ENCODE results near the gene NETO2. TPM values are rescaled to one million over a fixed set of nuclear protein-coding genes. Genes with fewer than 3 reads are reported as not detected.

The NETO2 gene
- total and polyA plus RNA-seq, 2 of the 13 experiments (the other 11 are each of a cell fraction or from before 2014, with no cell fraction given), result 8.2 to 13.5 TPM

DNA sequence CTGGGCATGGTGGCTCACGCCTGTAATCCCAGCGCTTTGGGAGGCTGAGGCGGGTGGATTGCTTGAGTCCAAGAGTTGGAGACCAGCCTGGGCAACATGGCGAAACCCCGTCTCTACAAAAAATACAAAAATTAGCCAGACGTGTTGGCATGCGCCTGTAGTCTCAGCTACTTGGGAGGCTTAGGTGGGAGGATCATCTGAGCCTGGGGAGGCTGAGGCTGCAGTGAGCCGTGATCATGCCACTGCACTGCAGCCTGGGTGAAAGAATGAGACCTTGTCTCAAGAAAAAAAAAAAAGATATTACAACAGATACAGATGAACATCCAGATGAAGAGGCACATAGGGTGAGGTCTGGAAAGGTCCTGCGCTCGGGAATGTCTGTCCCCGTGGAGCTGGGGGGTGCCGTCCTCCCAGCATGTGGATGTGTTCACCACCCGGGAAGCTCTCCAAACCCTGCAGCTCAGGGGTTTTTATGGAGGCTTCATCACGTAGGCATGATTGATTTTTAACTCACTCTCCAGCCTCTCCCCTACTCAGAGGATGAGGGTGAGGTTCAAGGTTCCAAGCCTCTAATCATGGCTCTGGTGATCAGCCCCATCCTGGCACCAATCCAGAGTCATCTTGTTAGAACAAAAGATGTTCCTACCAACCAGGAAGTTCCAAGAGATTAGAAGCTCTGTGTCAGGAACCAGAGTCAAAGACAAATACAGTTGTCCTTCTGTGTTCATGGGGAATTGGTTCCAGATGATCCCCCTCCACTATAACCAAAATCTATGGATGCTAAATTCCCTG lies 85.3 kb downstream of the NETO2 start (continued):
- TF ChIP-seq ZBED4 (CRISPR knock-in tag; IDR thresholded peaks at IDR 0.05; ENCODE audit: borderline replicate concordance) (0 out of 2 replicates have a peak, but pooled peaks have one; percentile 46), RBM22 (optimal IDR thresholded peaks at IDR 0.05; ENCODE audit: low read length) (no peak), YEATS2 (CRISPR knock-in tag; IDR thresholded peaks at IDR 0.05; ENCODE audit: borderline replicate concordance) (peak; percentile 67; the same call in 1 of the 2 replicates), ZNF17 (CRISPR knock-in tag; IDR thresholded peaks at IDR 0.05) (no peak), AGO2 (optimal IDR thresholded peaks at IDR 0.05; ENCODE audit: low read depth, low read length) (no peak), ZNF549 (CRISPR knock-in tag; IDR thresholded peaks at IDR 0.05) (no peak), ZNF850 (CRISPR knock-in tag; conservative IDR thresholded peaks at IDR 0.05) (no peak), EEA1 (CRISPR knock-in tag; IDR thresholded peaks at IDR 0.05; ENCODE audit: borderline replicate concordance) (peak; percentile 43; the same call in 1 of the 2 replicates), HINFP (CRISPR knock-in tag; IDR thresholded peaks at IDR 0.05; ENCODE audit: low read depth) (no peak), ZNF383 (CRISPR knock-in tag; IDR thresholded peaks at IDR 0.05; ENCODE audit: borderline replicate concordance) (no peak), MIER3 (CRISPR knock-in tag; IDR thresholded peaks at IDR 0.05; ENCODE audit: borderline replicate concordance) (peak; percentile 65; the same call in 1 of the 2 replicates), ZNF460 (CRISPR knock-in tag; IDR thresholded peaks at IDR 0.05; ENCODE audit: borderline replicate concordance) (no peak; the same call in 1 of the 2 replicates), MZF1 (CRISPR knock-in tag; IDR thresholded peaks at IDR 0.05; ENCODE audit: borderline replicate concordance) (no peak), ZNF24 (IDR thresholded peaks at IDR 0.05) (no peak), BORCS8-MEF2B (CRISPR knock-in tag; IDR thresholded peaks at IDR 0.05) (peak; percentile 13; the same call in 1 of the 2 replicates), ZNF768 (CRISPR knock-in tag; IDR thresholded peaks at IDR 0.05) (no peak), NR2F6 (IDR thresholded peaks at IDR 0.05) (peak; percentile 79), NR2F6 (CRISPR knock-in tag; IDR thresholded peaks at IDR 0.05) (peak; percentile 78), PHF21A (CRISPR knock-in tag; IDR thresholded peaks at IDR 0.05) (peak; percentile 89; the same call in 1 of the 2 replicates), BRCA1 (CRISPR knock-in tag; IDR thresholded peaks at IDR 0.05) (peak; percentile 89), HOXA5 (CRISPR knock-in tag; IDR thresholded peaks at IDR 0.05) (peak; percentile 87; the same call in 1 of the 2 replicates), MLX (CRISPR knock-in tag; IDR thresholded peaks at IDR 0.05) (peak; percentile 51; the same call in 1 of the 2 replicates), SATB2 (CRISPR knock-in tag; IDR thresholded peaks at IDR 0.05) (no peak), SRY (CRISPR knock-in tag; IDR thresholded peaks at IDR 0.05) (no peak), MYNN (CRISPR knock-in tag; IDR thresholded peaks at IDR 0.05; ENCODE audit: low read depth) (no peak)

Data from HepG2 (cell line).